K562 (cell line): ENCODE data around the gene ISY1. TPM values are rescaled to one million over a fixed set of nuclear protein-coding genes. Genes with fewer than 3 reads are reported as not detected.

Experiments
- ATF4 ChIP-seq: fragments of 450-650 bp; formaldehyde crosslinking; IDR thresholded peaks from 2 replicates; pipeline ENCODE4 v1.4.0; 2022; ENCODE audit warnings: mild to moderate bottlenecking, moderate library complexity
- BMI1 ChIP-seq: fragments of 150-350 bp; IDR thresholded peaks from 2 replicates; pipeline ENCODE4 v1.6.1; 2014; ENCODE audit warnings: low read length
- CBFA2T2 ChIP-seq: fragments of 450-650 bp; conservative IDR thresholded peaks from 2 replicates; pipeline ENCODE4 v1.6.1; 2017; ENCODE audit warnings: mild to moderate bottlenecking
- CCAR2 ChIP-seq: fragments of 200-400 bp; formaldehyde crosslinking; IDR thresholded peaks from 2 replicates; pipeline ENCODE4 v1.6.1; 2017; ENCODE audit warnings: mild to moderate bottlenecking, low read depth, low read length
- ESRRA ChIP-seq: fragments of 450-650 bp; IDR thresholded peaks from 2 replicates; pipeline ENCODE4 v1.6.1; 2014; ENCODE audit warnings: low read depth, mild to moderate bottlenecking, moderate library complexity, borderline replicate concordance
- HDAC2 ChIP-seq: fragments of 450-650 bp; IDR thresholded peaks from 2 replicates; pipeline ENCODE4 v1.6.1; 2016; ENCODE audit warnings: mild to moderate bottlenecking
- HDGF ChIP-seq: fragments of 450-650 bp; IDR thresholded peaks from 2 replicates; pipeline ENCODE4 v1.6.1; 2016
- JUN ChIP-seq, 2 experiments: sonication (generic) in 1 of 2; formaldehyde crosslinking in 1 of 2; IDR thresholded peaks; 2 replicates each; pipeline versions ENCODE4 v1.6.1 to v1.8.0; 2012 to 2022; ENCODE audit warnings: borderline replicate concordance in 2 of 2, mild to moderate bottlenecking in 2 of 2, improper control_type of control experiment in 1 of 2, low read depth in 1 of 2, low read length in 1 of 2, missing genetic modification reagents in 1 of 2
- JUND ChIP-seq, 2 experiments: IDR thresholded peaks; 2 replicates in 1 of 2; 3 replicates in 1 of 2; pipeline ENCODE4 v1.6.1; 2011; ENCODE audit warnings: borderline replicate concordance in 2 of 2, low read depth in 2 of 2, low read length in 2 of 2, improper control_type of control experiment in 1 of 2, missing biosample characterization in 1 of 2, missing genetic modification characterization in 1 of 2, missing genetic modification reagents in 1 of 2
- MEIS2 ChIP-seq: fragments of 450-650 bp; IDR thresholded peaks from 2 replicates; pipeline ENCODE4 v1.6.1; 2014; ENCODE audit warnings: mild to moderate bottlenecking; ENCODE audit not compliant: partially characterized antibody
- MTF1 ChIP-seq: fragments of 250-450 bp; sonication (Bioruptor Pico); IDR thresholded peaks from 2 replicates; pipeline ENCODE4 v1.9.0; 2021; ENCODE audit warnings: moderate library complexity, mild to moderate bottlenecking, inconsistent platforms, borderline replicate concordance
- NCOA2 ChIP-seq, 2 experiments: fragments of 450-650 bp; IDR thresholded peaks; 2 replicates each; pipeline ENCODE4 v1.6.1; 2018; ENCODE audit warnings: mild to moderate bottlenecking in 2 of 2, moderate library complexity in 1 of 2; ENCODE audit not compliant: partially characterized antibody in 2 of 2
- NRF1 ChIP-seq, 2 experiments: fragments of 450-650 bp; IDR thresholded peaks in 1 of 2; conservative IDR thresholded peaks in 1 of 2; 2 replicates each; pipeline ENCODE4 v1.6.1; 2014; ENCODE audit warnings: mild to moderate bottlenecking in 2 of 2
- SIN3B ChIP-seq: fragments of 450-650 bp; IDR thresholded peaks from 2 replicates; pipeline ENCODE4 v1.6.1; 2017; ENCODE audit warnings: low read depth, mild to moderate bottlenecking, moderate library complexity
- SMC3 ChIP-seq: conservative IDR thresholded peaks from 2 replicates; pipeline ENCODE4 v1.6.1; 2011; ENCODE audit warnings: low read depth, low read length, improper control_type of control experiment; ENCODE audit not compliant: insufficient read depth
- SRSF7 ChIP-seq: fragments of 200-400 bp; formaldehyde crosslinking; optimal IDR thresholded peaks from 2 replicates; pipeline ENCODE3; 2017; ENCODE audit warnings: mild to moderate bottlenecking, low read depth, low read length
- TSC22D4 ChIP-seq: fragments of 450-650 bp; IDR thresholded peaks from 2 replicates; pipeline ENCODE4 v1.6.1; 2016; ENCODE audit warnings: missing genetic modification characterization, missing biosample characterization, control low read depth
- WHSC1 ChIP-seq: IDR thresholded peaks from one replicate; pipeline ENCODE4 v1.6.1; 2012; ENCODE audit warnings: low read length, control low read depth, inconsistent platforms
- ZBTB7A ChIP-seq: IDR thresholded peaks from 2 replicates; pipeline ENCODE4 v1.6.1; 2011; ENCODE audit warnings: low read depth, mild to moderate bottlenecking, low read length, moderate library complexity, borderline replicate concordance; ENCODE audit not compliant: control insufficient read depth
- ZKSCAN1 ChIP-seq: fragments of 150-350 bp; IDR thresholded peaks from 2 replicates; pipeline ENCODE4 v1.6.1; 2016; ENCODE audit warnings: low read depth, low read length
- ZNF134 ChIP-seq: fragments of 250-450 bp; sonication (Bioruptor Pico); conservative IDR thresholded peaks from 2 replicates; pipeline ENCODE4 v1.4.0; 2020
- ZNF165 ChIP-seq: fragments of 250-450 bp; sonication (Bioruptor Pico); IDR thresholded peaks from 2 replicates; pipeline ENCODE4 v1.4.0; 2020; ENCODE audit warnings: borderline replicate concordance
- ZNF280B ChIP-seq: fragments of 250-450 bp; sonication (Bioruptor Pico); IDR thresholded peaks from 2 replicates; pipeline ENCODE4 v1.5.1; 2021; ENCODE audit warnings: mild to moderate bottlenecking
- ZNF512 ChIP-seq: IDR thresholded peaks from 2 replicates; pipeline ENCODE4 v1.6.1; 2016; ENCODE audit warnings: missing genetic modification characterization, missing compliant biosample characterization
- polyA plus RNA-seq, 8 experiments: library from polyadenylated mRNA; depleted of rRNA in 4 of 8; stranded (reverse) in 5 of 8; unstranded in 3 of 8; fragments of >200 nt; fragmentation: Nextera tagmentation in 2 of 8; fragmentation: Illumina TruSeq in 1 of 8; extraction: Ambion mirVana in 2 of 8; extraction: Trizol in 1 of 8; gene quantifications; 2 replicates each; pipeline versions ENCODE4 v1.2.1 to v1.2.3, GENCODE V29; 2011 to 2014; ENCODE audit warnings: inconsistent platforms in 1 of 8, missing spikeins in 1 of 8
- total RNA-seq, 7 experiments: library from RNA; depleted of rRNA in 6 of 7; stranded (reverse); fragments of >200 nt in 6 of 7; fragmentation: Illumina TruSeq in 2 of 7; extraction: Trizol in 2 of 7; gene quantifications; 2 replicates each; pipeline versions ENCODE4 v1.2.1 to v1.2.3, GENCODE V29; 2011 to 2021; ENCODE audit warnings: low replicate concordance in 1 of 7

The ISY1 gene
- total and polyA plus RNA-seq, 9 of the 15 experiments (the other 6 are each of a cell fraction or from before 2014, with no cell fraction given), result 23.5 to 50.0 (median 32.9) TPM

DNA sequence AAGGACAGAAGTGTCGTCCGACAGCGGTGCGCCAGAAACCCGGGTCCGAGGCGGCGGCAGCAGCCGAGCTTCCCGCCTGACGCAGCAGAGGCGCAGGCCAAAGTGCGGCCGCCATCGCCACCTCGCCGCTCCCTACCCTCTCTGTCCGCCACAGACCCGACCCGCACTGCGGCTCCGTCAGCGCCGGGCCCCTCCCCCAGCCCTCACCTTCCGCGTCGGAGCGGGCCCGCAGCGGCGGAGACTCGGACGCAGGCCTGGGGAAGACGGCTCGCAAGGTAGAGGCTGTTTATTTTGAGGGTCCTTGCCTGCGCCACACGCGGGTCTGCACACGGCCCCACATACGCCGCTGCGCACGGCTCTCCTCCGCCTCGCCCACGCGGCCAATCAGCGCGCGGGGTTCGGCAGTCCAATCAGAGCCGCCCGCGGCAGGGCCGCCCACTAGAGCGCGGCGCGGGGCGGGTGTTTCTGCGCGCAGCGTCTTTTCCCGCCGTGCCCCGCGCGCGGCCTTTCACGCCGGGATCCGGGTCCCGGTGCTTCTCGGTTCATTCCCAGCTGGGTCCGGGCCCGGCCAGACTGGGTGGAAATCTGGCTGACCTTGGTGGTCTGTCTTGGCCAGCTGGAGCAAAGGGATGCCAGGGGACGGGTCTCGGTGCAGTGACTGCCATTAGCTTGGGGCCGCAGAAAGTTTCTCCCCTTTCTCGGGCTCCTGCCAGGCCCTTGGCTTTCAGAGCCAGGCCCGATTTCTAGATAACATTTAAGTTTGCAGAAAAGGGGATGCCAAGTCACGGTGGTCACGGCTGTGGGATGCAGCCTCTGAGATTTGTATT lies 22.9 kb upstream of the ISY1 start, which contains the start of gene CNBP (continued):
- no peak for TF ChIP-seq TSC22D4
- TF ChIP-seq HDAC2, result 0 out of 2 replicates have a peak, but pooled peaks have one; percentile 24
- no peak for TF ChIP-seq ZNF280B (CRISPR knock-in tag)
- TF ChIP-seq ZBTB7A, result peak; percentile 62; the same call in 1 of the 2 replicates
- peak; percentile 66 for TF ChIP-seq ESRRA
- peak; percentile 36; the same call in 1 of the 2 replicates for TF ChIP-seq SIN3B
- TF ChIP-seq MTF1 (CRISPR knock-in tag), result peak; percentile 99
- no peak for TF ChIP-seq SMC3
- peak; percentile 55 for TF ChIP-seq MEIS2
- no peak for TF ChIP-seq CCAR2
- no peak for TF ChIP-seq ZNF512 (tag)
- 0 out of 2 replicates have a peak, but pooled peaks have one; percentile 29 for TF ChIP-seq ZNF165 (CRISPR knock-in tag)
- no peak for TF ChIP-seq ATF4 (CRISPR knock-in tag)
- no peak for TF ChIP-seq ZNF134
- TF ChIP-seq WHSC1, result no peak
- peak; percentile 92 to 93 for TF ChIP-seq NRF1 (conservative IDR thresholded peaks at IDR 0.05 in 1 of 2, IDR thresholded peaks at IDR 0.05 in 1 of 2)
- TF ChIP-seq CBFA2T2, result no peak
- TF ChIP-seq ZKSCAN1, result no peak
- no peak for TF ChIP-seq SRSF7
- TF ChIP-seq JUND (IDR thresholded peaks at IDR 0.05; ENCODE audit: borderline replicate concordance, low read depth, low read length), result peak; percentile 21; the same call in 1 of the 2 replicates
- no peak for TF ChIP-seq JUND (tag; IDR thresholded peaks at IDR 0.05; ENCODE audit: borderline replicate concordance, low read depth, low read length)
- TF ChIP-seq HDGF, result no peak
- TF ChIP-seq JUN (IDR thresholded peaks at IDR 0.05; ENCODE audit: borderline replicate concordance, low read depth, low read length), result no peak
- no peak for TF ChIP-seq JUN (CRISPR knock-in tag; IDR thresholded peaks at IDR 0.05; ENCODE audit: borderline replicate concordance)
- no peak for TF ChIP-seq NCOA2 (IDR thresholded peaks at IDR 0.05; ENCODE audit: partially characterized antibody in 2 of 2)
- TF ChIP-seq BMI1, result no peak
